SK-N-SH (cell line): ENCODE results near the gene DYNC1LI2.

Experiments used
- EP300 ChIP-seq, 2 experiments: IDR thresholded peaks; 2 replicates each; pipeline versions ENCODE4 v1.4.0 to v1.6.1; 2012; ENCODE audit warnings: borderline replicate concordance in 1 of 2, low read depth in 1 of 2, low read length in 1 of 2
- EZH2phosphoT487 ChIP-seq: fragments of 200-600 bp; sonication (generic); IDR thresholded peaks from 2 replicates; pipeline ENCODE4 v1.6.1; 2017; ENCODE audit warnings: low read depth, mixed run types, mild to moderate bottlenecking, antibody characterized with exemption, moderate library complexity, borderline replicate concordance
- POLR2AphosphoS5 ChIP-seq: IDR thresholded peaks from 2 replicates; pipeline ENCODE4 v1.6.1; 2012; ENCODE audit warnings: low read depth, low read length
- TF ChIP-seq, protein P1 (sequence below): fragments of 200-600 bp; sonication (generic); IDR thresholded peaks from 2 replicates; pipeline ENCODE4 v1.6.1; 2017; ENCODE audit warnings: antibody characterized with exemption, mild to moderate bottlenecking, moderate library complexity
- TF ChIP-seq, protein P2 (sequence below): fragments of 150-350 bp; IDR thresholded peaks from 2 replicates; pipeline ENCODE4 v1.6.1; 2017; ENCODE audit warnings: antibody characterized with exemption, low read length, low read depth, borderline replicate concordance
- TF ChIP-seq, protein P3 (sequence below): IDR thresholded peaks from 2 replicates; pipeline ENCODE4 v1.4.0; 2012; ENCODE audit warnings: low read depth

DNA sequence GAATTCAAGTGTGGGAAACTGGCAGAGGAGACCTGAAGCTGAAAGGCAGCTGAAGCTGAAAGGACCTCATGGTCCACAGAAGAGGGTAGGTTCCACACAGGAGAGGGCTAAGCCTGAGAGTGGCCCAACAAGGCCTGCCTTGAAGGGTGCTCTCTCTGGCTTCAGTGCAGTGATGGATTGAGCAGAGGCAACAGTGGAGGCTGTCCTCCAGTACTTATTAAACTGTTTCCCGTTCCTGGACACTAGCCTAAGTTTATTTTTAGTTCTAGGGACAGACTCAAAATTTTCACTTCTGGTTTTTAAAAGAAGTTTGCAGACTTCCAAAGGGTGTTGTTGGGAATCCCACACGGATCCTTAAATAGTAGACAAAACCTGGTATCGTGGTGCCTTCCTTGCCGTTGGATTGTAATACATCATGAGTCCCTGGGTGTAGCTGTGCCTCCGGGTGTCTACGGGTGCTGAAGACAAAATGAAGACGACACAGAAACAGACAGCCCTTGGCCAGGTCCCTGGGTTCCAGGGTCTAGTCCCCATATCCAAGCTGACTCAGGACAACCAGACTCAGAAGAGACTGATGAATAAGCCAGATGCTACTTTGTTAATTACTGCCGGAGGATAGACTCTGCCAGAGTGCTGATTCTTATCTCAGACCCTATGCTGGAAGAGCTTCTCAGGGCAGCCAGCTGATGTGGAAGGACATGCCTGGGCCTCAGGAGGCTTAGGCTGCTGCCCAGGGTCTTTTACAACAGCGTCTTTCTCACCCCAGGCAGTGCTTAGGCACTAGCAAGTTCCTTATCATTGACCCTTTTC is 47.8 kb downstream of the DYNC1LI2 start:
- TF ChIP-seq, protein P1, sequence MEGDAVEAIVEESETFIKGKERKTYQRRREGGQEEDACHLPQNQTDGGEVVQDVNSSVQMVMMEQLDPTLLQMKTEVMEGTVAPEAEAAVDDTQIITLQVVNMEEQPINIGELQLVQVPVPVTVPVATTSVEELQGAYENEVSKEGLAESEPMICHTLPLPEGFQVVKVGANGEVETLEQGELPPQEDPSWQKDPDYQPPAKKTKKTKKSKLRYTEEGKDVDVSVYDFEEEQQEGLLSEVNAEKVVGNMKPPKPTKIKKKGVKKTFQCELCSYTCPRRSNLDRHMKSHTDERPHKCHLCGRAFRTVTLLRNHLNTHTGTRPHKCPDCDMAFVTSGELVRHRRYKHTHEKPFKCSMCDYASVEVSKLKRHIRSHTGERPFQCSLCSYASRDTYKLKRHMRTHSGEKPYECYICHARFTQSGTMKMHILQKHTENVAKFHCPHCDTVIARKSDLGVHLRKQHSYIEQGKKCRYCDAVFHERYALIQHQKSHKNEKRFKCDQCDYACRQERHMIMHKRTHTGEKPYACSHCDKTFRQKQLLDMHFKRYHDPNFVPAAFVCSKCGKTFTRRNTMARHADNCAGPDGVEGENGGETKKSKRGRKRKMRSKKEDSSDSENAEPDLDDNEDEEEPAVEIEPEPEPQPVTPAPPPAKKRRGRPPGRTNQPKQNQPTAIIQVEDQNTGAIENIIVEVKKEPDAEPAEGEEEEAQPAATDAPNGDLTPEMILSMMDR = no peak
- TF ChIP-seq EP300 (IDR thresholded peaks at IDR 0.05; ENCODE audit: borderline replicate concordance in 1 of 2, low read depth in 1 of 2, low read length in 1 of 2) (peak in 1 of 2 experiments; percentile 79; a peak in 2 of 4 replicates), EZH2phosphoT487 (no peak), POLR2AphosphoS5 (no peak)
- TF ChIP-seq, protein P2, sequence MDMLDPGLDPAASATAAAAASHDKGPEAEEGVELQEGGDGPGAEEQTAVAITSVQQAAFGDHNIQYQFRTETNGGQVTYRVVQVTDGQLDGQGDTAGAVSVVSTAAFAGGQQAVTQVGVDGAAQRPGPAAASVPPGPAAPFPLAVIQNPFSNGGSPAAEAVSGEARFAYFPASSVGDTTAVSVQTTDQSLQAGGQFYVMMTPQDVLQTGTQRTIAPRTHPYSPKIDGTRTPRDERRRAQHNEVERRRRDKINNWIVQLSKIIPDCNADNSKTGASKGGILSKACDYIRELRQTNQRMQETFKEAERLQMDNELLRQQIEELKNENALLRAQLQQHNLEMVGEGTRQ = no peak
- TF ChIP-seq, protein P3, sequence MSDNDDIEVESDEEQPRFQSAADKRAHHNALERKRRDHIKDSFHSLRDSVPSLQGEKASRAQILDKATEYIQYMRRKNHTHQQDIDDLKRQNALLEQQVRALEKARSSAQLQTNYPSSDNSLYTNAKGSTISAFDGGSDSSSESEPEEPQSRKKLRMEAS = no peak
